Spleen (tissue), 11 donors: ENCODE results near the gene RIOK3. TPM values are rescaled to one million over a fixed set of nuclear protein-coding genes. Genes with fewer than 3 reads are reported as not detected.
"Not testable (repeated sequence)": the region's sequence is repeated elsewhere in the genome, so short reads cannot be mapped to it uniquely, and the experiment has no call there.

Experiments
- DNase-seq: peaks from one replicate; pipeline ENCODE4 v3.0.0-alpha.2; 2020
- H3K27ac ChIP-seq, 8 donors: fragments of 200-600 bp; sonication (generic) in 7 of 8; 1 replicate in 4 of 8; 2 replicates in 4 of 8; pipeline versions ENCODE4 v1.5.0 to v1.8.0; 2016 to 2021; ENCODE audit warnings: inconsistent platforms in 4 of 8, mild to moderate bottlenecking in 4 of 8, moderate library complexity in 1 of 8
- H3K27me3 ChIP-seq, 7 donors: fragments of 200-600 bp; sonication (generic) in 6 of 7; replicated peaks in 1 of 7; 1 replicate in 4 of 7; 2 replicates in 3 of 7; pipeline versions ENCODE4 v1.5.0 to v1.8.0; 2016 to 2021; ENCODE audit warnings: inconsistent platforms in 3 of 7, mild to moderate bottlenecking in 1 of 7
- H3K36me3 ChIP-seq, 6 donors: fragments of 200-600 bp; sonication (generic) in 5 of 6; 1 replicate in 4 of 6; 2 replicates in 2 of 6; pipeline versions ENCODE4 v1.5.0 to v1.8.0; 2016 to 2021; ENCODE audit warnings: inconsistent platforms in 2 of 6
- H3K4me1 ChIP-seq, 6 donors: fragments of 200-600 bp; sonication (generic) in 5 of 6; 1 replicate in 3 of 6; 2 replicates in 3 of 6; pipeline versions ENCODE4 v1.5.0 to v1.8.0; 2016 to 2021; ENCODE audit warnings: inconsistent platforms in 3 of 6
- H3K4me3 ChIP-seq, 8 donors: fragments of 200-600 bp; sonication (generic) in 7 of 8; 1 replicate in 4 of 8; 2 replicates in 4 of 8; pipeline versions ENCODE4 v1.5.0 to v1.8.0; 2016 to 2021; ENCODE audit warnings: inconsistent platforms in 4 of 8, mild to moderate bottlenecking in 4 of 8, moderate library complexity in 2 of 8
- H3K9me3 ChIP-seq, 8 donors: fragments of 200-600 bp; sonication (generic) in 7 of 8; 1 replicate in 4 of 8; 2 replicates in 4 of 8; pipeline versions ENCODE4 v1.5.0 to v1.8.0; 2016 to 2021; ENCODE audit warnings: inconsistent platforms in 4 of 8
- CTCF ChIP-seq, 11 experiments: fragments of 200-600 bp in 7 of 11; fragments of 450-650 bp in 4 of 11; sonication (generic) in 4 of 11; IDR thresholded peaks in 8 of 11; conservative IDR thresholded peaks in 3 of 11; 1 replicate in 7 of 11; 2 replicates in 4 of 11; pipeline versions ENCODE4 v1.4.0 to v1.8.0; 2016 to 2021; ENCODE audit warnings: antibody characterized with exemption in 11 of 11, inconsistent platforms in 4 of 11, mild to moderate bottlenecking in 1 of 11
- POLR2A ChIP-seq, 3 donors: fragments of 450-650 bp; IDR thresholded peaks; one replicate each; pipeline ENCODE4 v1.5.1; 2017; ENCODE audit warnings: antibody characterized with exemption in 3 of 3, mild to moderate bottlenecking in 1 of 3
- POLR2AphosphoS5 ChIP-seq, 3 donors: sonication (generic); formaldehyde crosslinking; IDR thresholded peaks; one replicate each; pipeline ENCODE4 v1.5.1; 2017; ENCODE audit warnings: antibody characterized with exemption in 3 of 3
- WGBS, 5 donors: extraction: QIAGEN DNeasy Blood & Tissue Kit in 3 of 5; methylation state at CpG; one replicate each; pipeline versions ENCODE4 v1.1.5 to v1.1.7; 2013 to 2018; 5-methylcytosine and 5-hydroxymethylcytosine counted together
- intact Hi-C: fragments of 100-400 bp; cut with DNase I; formaldehyde crosslinking; loops from one replicate; pipeline ENCODE4 v1.15.0; 2023; ENCODE audit warnings: low total_unique reads
- polyA plus RNA-seq, 3 donors: library from polyadenylated mRNA; stranded (reverse); fragments of 200-250 nt; gene quantifications; one replicate each; pipeline ENCODE4 v1.2.1, GENCODE V29; 2013
- total RNA-seq, 7 donors: library from RNA; depleted of rRNA in 3 of 7; stranded (reverse); fragments of >200 nt in 3 of 7; fragmentation: NEBNext Ultra II Directional in 4 of 7; extraction: Animal tissue kit (Norgen Biotek cat#: 25700) in 4 of 7; gene quantifications; one replicate each; pipeline versions ENCODE4 v1.1.0 to v1.2.1, GENCODE V29; 2016 to 2021
- donor health status: healthy with polysubstance abuse.
- donor health status: DM: no; HTN: no; CAD: no; lungs with moderate emphysema.
- donor health status: DM: no; HTN: no; CAD: no.
- donor health status: Bipolar disorder and iron deficiency.
- donor health status: healthy.
- donor health status: DM: no; HTN: no; CAD: no.
- donor health status: DM: yes; HTN: yes; CAD: no.

The RIOK3 gene
- total and polyA plus RNA-seq, 10 donors = 33.0 to 96.1 (median 68.5) TPM

- Histone ChIP-seq H3K27me3 (no peaks in the 10 kb centered on the region), H3K36me3 (peaks cover 2 to 57% (median 46%) of the 10 kb centered on the region in 6 donors), H3K27ac (no peak overlapping the region), H3K4me3 (no peak overlapping the region), H3K4me1 (peaks cover 16 to 68% (median 43%) of the 10 kb centered on the region in 6 donors), H3K9me3 (no peaks in the 10 kb centered on the region)
- WGBS, 5 donors = 80 to 96% (median 84%) methylated on average over 6 of the region's 6 CpGs
- no peak for TF ChIP-seq POLR2A (IDR thresholded peaks at IDR 0.05)
- TF ChIP-seq POLR2AphosphoS5 (IDR thresholded peaks at IDR 0.05) = no peak
- TF ChIP-seq CTCF (IDR thresholded peaks at IDR 0.05 in 8 of 11, conservative IDR thresholded peaks at IDR 0.05 in 3 of 11) = no peak
- no peak for DNase-seq
- intact Hi-C loops = no loop called here
These were observed 53.3 kb downstream of the RIOK3 start for GRCh38 chr18:23506393-23506792.

GRCh38 chr18:23510923-23511322 is 57.8 kb downstream of the RIOK3 start:
- not testable (repeated sequence) for H3K9me3 ChIP-seq, H3K27ac ChIP-seq, DNase-seq, H3K27me3 ChIP-seq, H3K4me3 ChIP-seq
- intact Hi-C loops = loop anchor here (10.0 kb wide), 1 partner anchor 304 kb away; no protein-coding TSS in a partner anchor
- 92 to 100% (median 95%) methylated on average over 2 of the region's 2 CpGs for WGBS, 5 donors
- H3K36me3 ChIP-seq = peaks cover 2 to 99% (median 65%) of the 10 kb centered on the region in 6 donors
- peaks cover 0 to 61% (median 27%) of the 10 kb centered on the region in 6 donors for H3K4me1 ChIP-seq

- H3K9me3 ChIP-seq, H3K4me3 ChIP-seq, H3K27me3 ChIP-seq: not testable (repeated sequence)
- Histone ChIP-seq H3K4me1 (peaks cover 0 to 53% (median 23%) of the 10 kb centered on the region in 6 donors), H3K27ac (peak overlapping the region in 7 of 8 donors; percentile 8 to 77 (median 55)), H3K36me3 (peaks cover 2 to 99% (median 68%) of the 10 kb centered on the region in 6 donors)
- intact Hi-C loops = loop anchor here (10.0 kb wide), 1 partner anchor 303 kb away; no protein-coding TSS in a partner anchor
- peak; percentile 42 for DNase-seq
- 56 to 65% (median 59%) methylated on average over 7 of the region's 7 CpGs for WGBS, 5 donors
These were observed 59.1 kb downstream of the RIOK3 start for GRCh38 chr18:23512216-23512615.

GRCh38 chr18:23512641-23513040 is 59.6 kb downstream of the RIOK3 start:
- DNase-seq = no peak
- TF ChIP-seq POLR2AphosphoS5 (IDR thresholded peaks at IDR 0.05) (no peak), CTCF (IDR thresholded peaks at IDR 0.05 in 8 of 11, conservative IDR thresholded peaks at IDR 0.05 in 3 of 11) (no peak), POLR2A (IDR thresholded peaks at IDR 0.05) (no peak)
- no peaks in the 10 kb centered on the region for H3K9me3 ChIP-seq
- H3K4me3 ChIP-seq = no peak overlapping the region
- intact Hi-C loops = loop anchor here (10.0 kb wide), 1 partner anchor 302 kb away; no protein-coding TSS in a partner anchor
- H3K4me1 ChIP-seq = peaks cover 0 to 48% (median 23%) of the 10 kb centered on the region in 6 donors
- peak overlapping the region in 7 of 8 donors; percentile 8 to 77 (median 55) for H3K27ac ChIP-seq
- 67 to 86% (median 75%) methylated on average over 1 of the region's 1 CpG for WGBS, 5 donors
- H3K36me3 ChIP-seq = peaks cover 2 to 99% (median 70%) of the 10 kb centered on the region in 6 donors
- H3K27me3 ChIP-seq = no peaks in the 10 kb centered on the region

- H3K9me3 ChIP-seq = no peaks in the 10 kb centered on the region
- H3K36me3 ChIP-seq = peaks cover 7 to 99% (median 72%) of the 10 kb centered on the region in 6 donors
- peak; percentile 88 for DNase-seq
- no peak overlapping the region for H3K4me3 ChIP-seq
- TF ChIP-seq POLR2AphosphoS5 (IDR thresholded peaks at IDR 0.05) (peak in 1 of 3 donors; percentile 74), CTCF (IDR thresholded peaks at IDR 0.05 in 8 of 11, conservative IDR thresholded peaks at IDR 0.05 in 3 of 11) (peak; percentile 65 to 92 (median 84)), POLR2A (IDR thresholded peaks at IDR 0.05) (no peak)
- intact Hi-C loops = loop anchor here (5.0 to 10.0 kb wide), 2 partner anchors 71 to 299 kb away; partner anchors contain the start of gene NPC1
- H3K27me3 ChIP-seq = no peaks in the 10 kb centered on the region
- peaks cover 0 to 46% (median 21%) of the 10 kb centered on the region in 6 donors for H3K4me1 ChIP-seq
- WGBS, 5 donors = 47 to 52% (median 50%) methylated on average over 17 of the region's 17 CpGs
- peak overlapping the region in 2 of 8 donors; percentile 1 to 21 for H3K27ac ChIP-seq
These were observed 62.9 kb downstream of the RIOK3 start for GRCh38 chr18:23515911-23516546.
